OCI-LY3 (cell line): ENCODE data around the gene LDAH.

ENCODE experiments used
- CTCF ChIP-seq: fragments of 200-600, 300-600 bp; sonication (generic); IDR thresholded peaks from 2 replicates; pipeline ENCODE4 v1.5.1; 2014; ENCODE audit warnings: antibody characterized with exemption, low read length, low read depth
- EZH2phosphoT487 ChIP-seq: fragments of 200-600 bp; shearing (Covaris generic); IDR thresholded peaks from 2 replicates; pipeline ENCODE4 v1.6.1; 2018; ENCODE audit warnings: antibody characterized with exemption, mixed run types, low read depth

GRCh38 chr2:20797096-20797495 lies 25.8 kb downstream of the LDAH start:
- no peak for TF ChIP-seq CTCF
- no peak for TF ChIP-seq EZH2phosphoT487
